Mucosa of descending colon (tissue), 3 donors: ENCODE results near the gene MRM1. TPM values are rescaled to one million over a fixed set of nuclear protein-coding genes. Genes with fewer than 3 reads are reported as not detected.
A peak's percentile ranks its signal among the peaks of the same experiment; 100 is the strongest.

Experiments
- ATAC-seq: fragments of 200-7000 bp; cut with Tn5 transposase; one replicate; pipeline ENCODE4 v1.9.1; 2020; ENCODE audit warnings: mild to moderate bottlenecking, moderate library complexity
- DNase-seq, 3 donors: peaks; one replicate each; pipeline ENCODE4 v3.0.0-alpha.2; 2020
- H3K36me3 ChIP-seq: fragments of 200-600 bp; one replicate; pipeline ENCODE4 v1.8.0; 2021; ENCODE audit warnings: low read depth, mild to moderate bottlenecking
- H3K4me1 ChIP-seq: fragments of 200-600 bp; one replicate; pipeline ENCODE4 v1.8.0; 2021; ENCODE audit warnings: low read depth, mild to moderate bottlenecking
- H3K4me3 ChIP-seq: fragments of 200-600 bp; one replicate; pipeline ENCODE4 v1.8.0; 2021; ENCODE audit warnings: mild to moderate bottlenecking
- H3K9me3 ChIP-seq: fragments of 200-600 bp; one replicate; pipeline ENCODE4 v1.8.0; 2021; ENCODE audit warnings: mild to moderate bottlenecking
- intact Hi-C, 2 donors: fragments of 100-400 bp; cut with DNase I in 1 of 2; cut with micrococcal nuclease in 1 of 2; formaldehyde crosslinking; loops; one replicate each; pipeline versions ENCODE4 v1.11.0 to v1.11.1; 2022; cut with DNase I, micrococcal nuclease
- long read RNA-seq, 2 donors: library from polyadenylated mRNA; unstranded; transcript quantifications; one replicate each; pipeline ENCODE4 v2.0.0, GENCODE V29; 2019 to 2021
- total RNA-seq, 3 donors: library from RNA; stranded (reverse); fragmentation: NEBNext Ultra II Directional in 2 of 3; extraction: Animal tissue kit (Norgen Biotek cat#: 25700) in 2 of 3; gene quantifications; one replicate each; pipeline versions ENCODE4 v1.2.1 to v1.2.4, GENCODE V29; 2021 to 2023
- TF ChIP-seq, protein P1 (sequence below): fragments of 200-600 bp; IDR thresholded peaks from one replicate; pipeline ENCODE4 v1.8.0; 2022; ENCODE audit warnings: antibody characterized with exemption, mild to moderate bottlenecking
- donor health status: DM: no; HTN: no; CAD: no; lungs with moderate emphysema.
- donor health status: DM: no; HTN: no; CAD: no.
- donor health status: DM: no; HTN: yes; CAD: no.

MRM1 gene, protein sequence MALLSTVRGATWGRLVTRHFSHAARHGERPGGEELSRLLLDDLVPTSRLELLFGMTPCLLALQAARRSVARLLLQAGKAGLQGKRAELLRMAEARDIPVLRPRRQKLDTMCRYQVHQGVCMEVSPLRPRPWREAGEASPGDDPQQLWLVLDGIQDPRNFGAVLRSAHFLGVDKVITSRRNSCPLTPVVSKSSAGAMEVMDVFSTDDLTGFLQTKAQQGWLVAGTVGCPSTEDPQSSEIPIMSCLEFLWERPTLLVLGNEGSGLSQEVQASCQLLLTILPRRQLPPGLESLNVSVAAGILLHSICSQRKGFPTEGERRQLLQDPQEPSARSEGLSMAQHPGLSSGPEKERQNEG
- 10 to 100 TPM in 1 of 3 donors, 1 to 10 TPM in 2; 8.2 to 12.8 (median 8.3) TPM for total RNA-seq
- long read RNA-seq, donor 1, transcript MRM1-204 (5 exons, 1,857 nt) = major isoform, 10 of 14 reads
- long read RNA-seq, donor 1, partial matches to known transcripts = 2 of 14 reads
- long read RNA-seq, donor 1, other reads (novel, unspliced or antisense) = 1 of 14 reads
- long read RNA-seq, donor 2, partial matches to known transcripts = 1 of 5 reads
- long read RNA-seq, donor 2, other reads (novel, unspliced or antisense) = 0 of 5 reads

DNA sequence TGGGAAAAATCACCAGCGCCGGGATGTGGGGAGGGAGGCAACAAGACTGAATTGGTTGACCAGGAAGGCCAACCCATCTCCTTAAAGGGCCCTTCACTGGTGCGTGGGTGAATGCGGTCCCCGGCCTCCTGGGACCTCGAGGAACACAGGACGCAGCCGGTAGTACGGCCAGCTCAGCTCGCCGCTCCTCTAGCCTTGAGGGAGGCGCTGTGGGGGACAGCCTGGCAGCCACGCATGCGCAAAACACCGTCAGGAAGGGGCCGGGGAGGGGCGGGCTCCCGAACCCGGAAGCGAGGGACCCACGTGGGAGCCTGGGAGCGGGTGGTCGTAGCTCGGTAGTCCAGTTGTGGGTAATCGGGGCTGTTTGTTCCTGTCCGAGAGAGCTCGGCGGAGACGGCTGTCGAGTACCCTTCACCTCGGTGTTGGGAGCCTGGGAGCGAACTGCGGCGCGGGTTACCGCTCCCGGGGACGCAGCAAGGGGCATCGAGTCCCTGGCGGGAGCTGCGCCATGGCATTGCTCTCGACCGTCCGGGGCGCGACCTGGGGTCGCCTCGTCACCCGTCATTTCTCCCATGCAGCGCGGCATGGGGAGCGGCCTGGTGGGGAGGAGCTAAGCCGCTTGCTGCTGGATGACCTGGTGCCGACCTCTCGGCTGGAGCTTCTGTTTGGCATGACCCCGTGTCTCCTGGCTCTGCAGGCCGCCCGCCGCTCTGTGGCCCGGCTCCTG lies at the start of gene MRM1:
Gene MRM1 (plus strand): TSS at position 281 of the 727 bp plus-strand sequence. CDS start 228 bp downstream, at position 509.
- intact Hi-C loops = no loop called here
- Histone ChIP-seq H3K36me3 (no peaks in the 10 kb centered on the region), H3K4me3 (peak within 1 kb of the TSS; percentile 47), H3K9me3 (no peaks in the 10 kb centered on the region), H3K4me1 (peaks cover 38% of the 10 kb centered on the region)
- TF ChIP-seq, protein P1, sequence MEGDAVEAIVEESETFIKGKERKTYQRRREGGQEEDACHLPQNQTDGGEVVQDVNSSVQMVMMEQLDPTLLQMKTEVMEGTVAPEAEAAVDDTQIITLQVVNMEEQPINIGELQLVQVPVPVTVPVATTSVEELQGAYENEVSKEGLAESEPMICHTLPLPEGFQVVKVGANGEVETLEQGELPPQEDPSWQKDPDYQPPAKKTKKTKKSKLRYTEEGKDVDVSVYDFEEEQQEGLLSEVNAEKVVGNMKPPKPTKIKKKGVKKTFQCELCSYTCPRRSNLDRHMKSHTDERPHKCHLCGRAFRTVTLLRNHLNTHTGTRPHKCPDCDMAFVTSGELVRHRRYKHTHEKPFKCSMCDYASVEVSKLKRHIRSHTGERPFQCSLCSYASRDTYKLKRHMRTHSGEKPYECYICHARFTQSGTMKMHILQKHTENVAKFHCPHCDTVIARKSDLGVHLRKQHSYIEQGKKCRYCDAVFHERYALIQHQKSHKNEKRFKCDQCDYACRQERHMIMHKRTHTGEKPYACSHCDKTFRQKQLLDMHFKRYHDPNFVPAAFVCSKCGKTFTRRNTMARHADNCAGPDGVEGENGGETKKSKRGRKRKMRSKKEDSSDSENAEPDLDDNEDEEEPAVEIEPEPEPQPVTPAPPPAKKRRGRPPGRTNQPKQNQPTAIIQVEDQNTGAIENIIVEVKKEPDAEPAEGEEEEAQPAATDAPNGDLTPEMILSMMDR = no peak
- ATAC-seq = peak; percentile 87
- peak; percentile 94 to 96 (median 96) for DNase-seq

DNA sequence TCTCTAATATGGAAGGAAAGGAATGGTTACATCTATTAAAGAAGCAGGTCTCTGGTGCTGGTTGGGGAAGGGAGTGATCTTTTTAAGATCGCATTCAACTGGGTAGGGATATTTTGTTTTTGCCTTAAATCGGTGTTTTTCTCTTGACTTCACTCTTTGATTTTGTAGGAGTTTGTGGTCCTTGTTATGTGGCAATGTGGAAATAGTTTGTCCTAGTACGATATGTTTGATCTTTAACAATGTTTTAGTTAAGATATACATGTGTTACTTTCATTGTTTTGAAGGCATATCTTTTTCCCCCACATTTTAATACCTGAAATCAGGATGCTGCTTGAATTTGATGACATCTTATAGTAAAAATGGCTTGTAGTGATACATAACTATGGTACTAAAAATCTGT lies 47.9 kb upstream of the MRM1 start:
- H3K36me3 ChIP-seq = peaks cover 4% of the 10 kb centered on the region
- DNase-seq (no peak), ATAC-seq (no peak)
- TF ChIP-seq, protein P1 = no peak
- H3K9me3 ChIP-seq = no peaks in the 10 kb centered on the region
- intact Hi-C loops = no loop called here
- peaks cover 25% of the 10 kb centered on the region for H3K4me1 ChIP-seq
- H3K4me3 ChIP-seq = no peak overlapping the region

DNA sequence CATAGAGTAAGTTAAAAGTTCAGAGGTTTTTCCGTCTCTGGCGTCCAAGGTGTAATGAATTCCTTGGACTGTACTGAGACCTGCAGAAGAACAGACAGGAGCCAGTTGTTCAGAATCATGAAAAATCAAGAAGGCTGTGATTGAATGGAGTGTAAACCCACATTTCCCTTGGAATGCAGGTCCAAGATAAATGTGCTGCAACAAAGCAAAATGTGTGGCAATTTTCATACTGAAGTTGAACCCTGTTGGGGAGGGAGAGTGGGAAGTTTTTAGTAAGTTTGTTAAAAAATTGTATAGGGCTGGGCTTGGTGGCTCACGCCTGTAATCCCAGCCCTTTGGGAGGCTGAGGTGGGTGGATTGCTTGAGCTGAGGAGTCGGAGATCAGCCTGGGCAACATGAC lies 35.3 kb upstream of the MRM1 start:
- Histone ChIP-seq H3K9me3 (no peaks in the 10 kb centered on the region), H3K4me1 (no peaks in the 10 kb centered on the region), H3K36me3 (peaks cover 6% of the 10 kb centered on the region), H3K4me3 (no peak overlapping the region)
- ATAC-seq (no peak), DNase-seq (no peak)
- TF ChIP-seq, protein P1 = no peak
- intact Hi-C loops = no loop called here

DNA sequence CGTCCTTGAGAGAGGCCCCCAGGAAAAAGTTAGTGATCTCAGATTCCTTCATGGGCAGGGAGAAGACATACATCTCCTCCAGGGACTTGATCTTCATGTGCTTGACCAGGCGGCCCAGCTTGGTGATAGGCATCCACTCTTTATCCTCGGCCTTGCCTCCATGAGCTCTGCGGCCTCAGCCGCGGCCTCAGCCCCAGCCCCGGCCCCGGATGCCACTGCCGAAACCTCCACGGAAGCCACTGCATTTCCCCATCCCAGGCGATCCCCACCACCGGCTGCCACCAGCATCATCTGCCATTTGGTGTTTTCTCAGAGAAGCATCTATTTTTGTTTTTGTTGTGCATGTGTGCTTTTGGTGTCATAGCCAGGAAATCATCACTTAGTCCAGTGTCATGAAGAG lies 26.4 kb upstream of the MRM1 start:
- intact Hi-C loops = no loop called here
- H3K36me3 ChIP-seq = peaks cover 10% of the 10 kb centered on the region
- no peaks in the 10 kb centered on the region for H3K4me1 ChIP-seq
- DNase-seq (no peak), ATAC-seq (no peak)
- H3K9me3 ChIP-seq = no peaks in the 10 kb centered on the region
- TF ChIP-seq, protein P1 = no peak
- H3K4me3 ChIP-seq = no peak overlapping the region

DNA sequence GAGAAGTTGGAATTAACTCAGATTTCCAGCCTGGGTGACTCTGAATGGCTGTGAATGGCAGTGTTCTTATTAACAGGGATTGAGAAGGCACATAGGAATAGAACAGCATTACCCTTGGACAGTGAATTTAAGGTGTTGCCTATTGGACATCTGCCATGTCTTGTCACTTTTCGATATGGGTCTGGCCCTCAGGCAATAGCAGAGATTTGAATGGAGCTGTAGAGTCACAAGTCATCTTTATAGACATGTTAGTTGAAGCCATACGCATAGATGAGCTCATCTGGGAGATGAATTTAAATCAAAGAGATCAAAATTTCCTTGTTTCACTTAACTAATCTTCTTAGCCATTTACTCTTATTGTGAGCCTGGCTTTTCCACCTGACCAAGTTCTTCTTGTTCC lies 24.6 kb upstream of the MRM1 start:
- intact Hi-C loops = no loop called here
- H3K9me3 ChIP-seq = no peaks in the 10 kb centered on the region

More for the DNA sequence above, 24.6 kb upstream of the MRM1 start:
- no peak overlapping the region for H3K4me3 ChIP-seq
- DNase-seq = no peak
- H3K4me1 ChIP-seq = no peaks in the 10 kb centered on the region
- TF ChIP-seq, protein P1 = no peak
- ATAC-seq = no peak
- peaks cover 13% of the 10 kb centered on the region for H3K36me3 ChIP-seq
